ENCODE measurements around the gene EIF4B. TPM values are rescaled to one million over a fixed set of nuclear protein-coding genes. Genes with fewer than 3 reads are reported as not detected.
"Not testable (repeated sequence)": the region's sequence is repeated elsewhere in the genome, so short reads cannot be mapped to it uniquely, and the experiment has no call there.

EIF4B gene
- total and polyA plus RNA-seq, 2 of the 13 experiments (the other 11 are each of a cell fraction or from before 2014, with no cell fraction given) = 416 to 548 TPM

DNA sequence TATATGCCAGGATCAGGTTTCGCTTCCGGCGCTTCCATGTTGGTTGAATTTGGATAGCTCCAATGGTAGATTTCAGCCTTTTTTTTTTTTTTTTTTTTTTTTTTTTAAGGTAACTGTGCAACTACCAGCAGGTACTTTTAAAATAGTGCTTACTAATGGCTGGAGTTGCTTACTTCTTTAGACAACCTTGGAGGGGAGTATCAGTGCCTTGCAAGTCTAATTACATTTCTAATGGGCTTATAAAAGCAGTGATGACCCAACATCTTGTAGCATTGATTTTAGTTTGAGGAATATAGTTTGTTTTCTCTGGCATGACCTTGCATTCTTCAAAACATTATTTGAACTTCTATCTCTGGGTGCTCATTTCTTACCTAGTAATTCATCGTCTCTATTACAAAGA is 1.1 kb downstream of the EIF4B start (continued):
- TF ChIP-seq, protein P1, sequence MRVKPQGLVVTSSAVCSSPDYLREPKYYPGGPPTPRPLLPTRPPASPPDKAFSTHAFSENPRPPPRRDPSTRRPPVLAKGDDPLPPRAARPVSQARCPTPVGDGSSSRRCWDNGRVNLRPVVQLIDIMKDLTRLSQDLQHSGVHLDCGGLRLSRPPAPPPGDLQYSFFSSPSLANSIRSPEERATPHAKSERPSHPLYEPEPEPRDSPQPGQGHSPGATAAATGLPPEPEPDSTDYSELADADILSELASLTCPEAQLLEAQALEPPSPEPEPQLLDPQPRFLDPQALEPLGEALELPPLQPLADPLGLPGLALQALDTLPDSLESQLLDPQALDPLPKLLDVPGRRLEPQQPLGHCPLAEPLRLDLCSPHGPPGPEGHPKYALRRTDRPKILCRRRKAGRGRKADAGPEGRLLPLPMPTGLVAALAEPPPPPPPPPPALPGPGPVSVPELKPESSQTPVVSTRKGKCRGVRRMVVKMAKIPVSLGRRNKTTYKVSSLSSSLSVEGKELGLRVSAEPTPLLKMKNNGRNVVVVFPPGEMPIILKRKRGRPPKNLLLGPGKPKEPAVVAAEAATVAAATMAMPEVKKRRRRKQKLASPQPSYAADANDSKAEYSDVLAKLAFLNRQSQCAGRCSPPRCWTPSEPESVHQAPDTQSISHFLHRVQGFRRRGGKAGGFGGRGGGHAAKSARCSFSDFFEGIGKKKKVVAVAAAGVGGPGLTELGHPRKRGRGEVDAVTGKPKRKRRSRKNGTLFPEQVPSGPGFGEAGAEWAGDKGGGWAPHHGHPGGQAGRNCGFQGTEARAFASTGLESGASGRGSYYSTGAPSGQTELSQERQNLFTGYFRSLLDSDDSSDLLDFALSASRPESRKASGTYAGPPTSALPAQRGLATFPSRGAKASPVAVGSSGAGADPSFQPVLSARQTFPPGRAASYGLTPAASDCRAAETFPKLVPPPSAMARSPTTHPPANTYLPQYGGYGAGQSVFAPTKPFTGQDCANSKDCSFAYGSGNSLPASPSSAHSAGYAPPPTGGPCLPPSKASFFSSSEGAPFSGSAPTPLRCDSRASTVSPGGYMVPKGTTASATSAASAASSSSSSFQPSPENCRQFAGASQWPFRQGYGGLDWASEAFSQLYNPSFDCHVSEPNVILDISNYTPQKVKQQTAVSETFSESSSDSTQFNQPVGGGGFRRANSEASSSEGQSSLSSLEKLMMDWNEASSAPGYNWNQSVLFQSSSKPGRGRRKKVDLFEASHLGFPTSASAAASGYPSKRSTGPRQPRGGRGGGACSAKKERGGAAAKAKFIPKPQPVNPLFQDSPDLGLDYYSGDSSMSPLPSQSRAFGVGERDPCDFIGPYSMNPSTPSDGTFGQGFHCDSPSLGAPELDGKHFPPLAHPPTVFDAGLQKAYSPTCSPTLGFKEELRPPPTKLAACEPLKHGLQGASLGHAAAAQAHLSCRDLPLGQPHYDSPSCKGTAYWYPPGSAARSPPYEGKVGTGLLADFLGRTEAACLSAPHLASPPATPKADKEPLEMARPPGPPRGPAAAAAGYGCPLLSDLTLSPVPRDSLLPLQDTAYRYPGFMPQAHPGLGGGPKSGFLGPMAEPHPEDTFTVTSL (CRISPR knock-in tag; IDR thresholded peaks at IDR 0.05; ENCODE audit: borderline replicate concordance) = no peak
- no peak for TF ChIP-seq RBM39 (IDR thresholded peaks at IDR 0.05; ENCODE audit: low read depth, low read length, poor library complexity, severe bottlenecking)
- TF ChIP-seq ZNF207 (IDR thresholded peaks at IDR 0.05; ENCODE audit: borderline replicate concordance) = no peak
- TF ChIP-seq ZNF121 (CRISPR knock-in tag; IDR thresholded peaks at IDR 0.05) = no peak
- TF ChIP-seq ZNF713 (CRISPR knock-in tag; IDR thresholded peaks at IDR 0.05) = no peak
- TF ChIP-seq ZNF672 (CRISPR knock-in tag; IDR thresholded peaks at IDR 0.05) = no peak

DNA sequence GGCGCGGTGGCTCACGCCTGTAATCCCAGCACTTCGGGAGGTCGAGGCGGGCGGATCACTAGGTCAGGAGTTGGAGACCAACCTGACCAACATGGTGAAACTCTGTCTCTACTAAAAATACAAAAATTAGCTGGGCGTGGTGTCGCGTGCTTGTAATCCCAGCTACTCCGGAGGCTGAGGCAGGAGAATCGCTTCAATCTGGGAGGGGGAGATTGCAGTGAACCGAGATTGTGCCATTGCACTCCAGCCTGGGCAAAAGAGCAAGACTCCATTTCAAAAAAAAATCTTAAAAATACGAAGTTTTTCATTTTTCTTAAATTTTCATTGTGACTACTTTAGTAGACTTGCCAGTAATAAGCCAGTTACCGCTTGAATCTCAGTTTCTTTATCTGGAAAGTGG is 2.5 kb downstream of the EIF4B start:
- Histone ChIP-seq H3K4me2 (ENCODE audit: low read depth, low read length) (peak overlapping the region; percentile 81), H3K79me2 (ENCODE audit: insufficient read depth, low read length) (peaks cover 72% of the 10 kb centered on the region), H3K36me3 (replicated peaks in 1 of 2; ENCODE audit: control insufficient read depth in 1 of 2, insufficient read depth in 2 of 2, low read length in 2 of 2) (peaks cover 1 to 29% of the 10 kb centered on the region in 2 experiments; a peak in 4 of 5 replicates), H3K4me1 (ENCODE audit: insufficient read depth, low read length) (peaks cover 72% of the 10 kb centered on the region), H3K9ac (ENCODE audit: insufficient read depth, low read depth, low read length) (peak overlapping the region; percentile 99), H3K27ac (ENCODE audit: extremely low read length, insufficient read depth, low read length) (peak overlapping the region; percentile 99), H4K20me1 (ENCODE audit: insufficient read depth, low read length) (peaks cover 68% of the 10 kb centered on the region), H3K4me3 (replicated peaks in 1 of 3; ENCODE audit: insufficient read depth in 1 of 3, low read depth in 2 of 3, low read length in 3 of 3) (peak overlapping the region; percentile 89 to 93 (median 92))
- H2AFZ ChIP-seq (ENCODE audit: low read length); in situ Hi-C loops (cut with HindIII; ENCODE audit: extremely low pct_ligation_motif_present, low pct_unique_long_range_greater_than_20kb); DNase-seq (ENCODE audit: low spot score); H3K9me3 ChIP-seq (ENCODE audit: low read length); ATAC-seq; BruUV-seq (replicated peaks); intact Hi-C loops (cut with micrococcal nuclease; ENCODE audit: unreplicated experiment); FAIRE-seq; CTCF ChIA-PET (ENCODE audit: low intra/inter-chr PET ratio, low total read pairs); H3K27me3 ChIP-seq (ENCODE audit: control insufficient read depth in 1 of 2, insufficient read depth in 2 of 2, low read length in 2 of 2): not testable (repeated sequence)
- 63% methylated on average over 15 of the region's 15 CpGs for WGBS (ENCODE audit: low lambda C conversion rate)
- POLR2A ChIA-PET = interaction anchor here (1.2 to 1.6 kb wide), 2 partner anchors 35 to 38 kb away, joined by 3 to 5 read pairs; no protein-coding TSS in a partner anchor
